CD14-positive monocyte (primary cell): Measurements from ENCODE around the gene ADAM30. TPM values are rescaled to one million over a fixed set of nuclear protein-coding genes. Genes with fewer than 3 reads are reported as not detected.

Experiments
- DNase-seq, 3 donors: peaks; one replicate each; pipeline ENCODE4 v3.0.0-alpha.2; 2011 to 2022
- H2AFZ ChIP-seq: 2 replicates; pipeline ENCODE4 v1.6.0; 2012; ENCODE audit warnings: mild to moderate bottlenecking, low read depth, low read length, inconsistent platforms; ENCODE audit not compliant: insufficient read depth, poor library complexity, severe bottlenecking
- H3K27ac ChIP-seq, 2 donors: 1 replicate in 1 of 2; 2 replicates in 1 of 2; pipeline ENCODE4 v1.5.1; 2012 to 2013; ENCODE audit warnings: low read length in 2 of 2, control low read depth in 1 of 2, inconsistent platforms in 1 of 2, low read depth in 1 of 2, mild to moderate bottlenecking in 1 of 2
- H3K27me3 ChIP-seq, 2 donors: one replicate each; pipeline versions ENCODE4 v1.6.0 to v1.6.1; 2011 to 2013; ENCODE audit warnings: low read length in 2 of 2; ENCODE audit not compliant: control insufficient read depth in 2 of 2, insufficient read depth in 2 of 2
- H3K36me3 ChIP-seq, 2 donors: replicated peaks in 1 of 2; 1 replicate in 1 of 2; 2 replicates in 1 of 2; pipeline versions ENCODE4 v1.5.1 to v1.6.1; 2012 to 2013; ENCODE audit warnings: low read length in 2 of 2, control low read depth in 1 of 2, inconsistent platforms in 1 of 2, mild to moderate bottlenecking in 1 of 2; ENCODE audit not compliant: insufficient read depth in 2 of 2, control insufficient read depth in 1 of 2
- H3K4me1 ChIP-seq, 2 donors: 1 replicate in 1 of 2; 2 replicates in 1 of 2; pipeline versions ENCODE4 v1.5.1 to v1.6.1; 2012 to 2013; ENCODE audit warnings: low read length in 2 of 2, control low read depth in 1 of 2, inconsistent platforms in 1 of 2, mild to moderate bottlenecking in 1 of 2, moderate library complexity in 1 of 2; ENCODE audit not compliant: insufficient read depth in 2 of 2, control insufficient read depth in 1 of 2
- H3K4me2 ChIP-seq: replicated peaks from 2 replicates; pipeline ENCODE3; 2012; ENCODE audit warnings: low read length, moderate library complexity, mild to moderate bottlenecking; ENCODE audit not compliant: poor library complexity, severe bottlenecking; ENCODE audit errors: extremely low read depth
- H3K4me3 ChIP-seq, 3 experiments: fragments of 200-600 bp in 1 of 3; sonication (generic) in 1 of 3; replicated peaks in 1 of 3; 1 replicate in 2 of 3; 2 replicates in 1 of 3; pipeline ENCODE4 v1.5.1; 2011 to 2013; ENCODE audit warnings: low read length in 3 of 3, mild to moderate bottlenecking in 3 of 3, control low read depth in 2 of 3, low read depth in 2 of 3, inconsistent platforms in 1 of 3, moderate library complexity in 1 of 3
- H3K79me2 ChIP-seq: 2 replicates; pipeline ENCODE4 v1.6.0; 2012; ENCODE audit warnings: mild to moderate bottlenecking, control low read depth, inconsistent platforms, low read length, moderate library complexity; ENCODE audit not compliant: insufficient read depth
- H3K9ac ChIP-seq: 2 replicates; pipeline ENCODE4 v1.6.0; 2017; ENCODE audit warnings: low read length, mild to moderate bottlenecking; ENCODE audit not compliant: insufficient read depth, poor library complexity, severe bottlenecking
- H3K9me3 ChIP-seq, 2 donors: replicated peaks in 1 of 2; 1 replicate in 1 of 2; 2 replicates in 1 of 2; pipeline versions ENCODE4 v1.5.1 to v1.6.1; 2012 to 2013; ENCODE audit warnings: low read length in 2 of 2, control low read depth in 1 of 2; ENCODE audit not compliant: control insufficient read depth in 1 of 2, insufficient read depth in 1 of 2
- H4K20me1 ChIP-seq: 2 replicates; pipeline ENCODE4 v1.6.0; 2012; ENCODE audit warnings: mild to moderate bottlenecking, low read length, control low read depth, moderate library complexity; ENCODE audit not compliant: insufficient read depth
- H3K27ac Mint-ChIP-seq, 7 donors: one replicate each; pipeline ENCODE4 v1.8.0; 2020; ENCODE audit warnings: mild to moderate bottlenecking in 7 of 7, mixed read lengths in 7 of 7, moderate library complexity in 6 of 7, inconsistent platforms in 2 of 7
- H3K27me3 Mint-ChIP-seq, 3 donors: one replicate each; pipeline ENCODE4 v1.8.0; 2021 to 2022; ENCODE audit warnings: low read depth in 3 of 3, mild to moderate bottlenecking in 3 of 3, mixed read lengths in 3 of 3, moderate library complexity in 3 of 3, inconsistent platforms in 1 of 3
- H3K36me3 Mint-ChIP-seq, 2 donors: one replicate each; pipeline ENCODE4 v1.8.0; 2020; ENCODE audit warnings: mixed read lengths in 2 of 2, inconsistent platforms in 1 of 2, mild to moderate bottlenecking in 1 of 2
- H3K4me1 Mint-ChIP-seq: one replicate; pipeline ENCODE4 v1.8.0; 2020; ENCODE audit warnings: mild to moderate bottlenecking, mixed read lengths
- H3K4me3 Mint-ChIP-seq, 2 donors: one replicate each; pipeline ENCODE4 v1.8.0; 2020; ENCODE audit warnings: mild to moderate bottlenecking in 2 of 2, mixed read lengths in 2 of 2, moderate library complexity in 1 of 2
- H3K9me3 Mint-ChIP-seq, 7 donors: one replicate each; pipeline ENCODE4 v1.8.0; 2020 to 2022; ENCODE audit warnings: mixed read lengths in 7 of 7, mild to moderate bottlenecking in 6 of 7, moderate library complexity in 6 of 7, inconsistent platforms in 2 of 7
- CTCF ChIP-seq: fragments of 200-600 bp; IDR thresholded peaks from one replicate; pipeline ENCODE4 v1.8.0; 2022; ENCODE audit warnings: antibody characterized with exemption, mild to moderate bottlenecking
- WGBS: methylation state at CpG from one replicate; pipeline ENCODE4 v1.1.5; 2013; ENCODE audit warnings: missing lambda C conversion rate; ENCODE audit not compliant: insufficient coverage; 5-methylcytosine and 5-hydroxymethylcytosine counted together
- intact Hi-C, 2 donors: fragments of 100-400 bp; cut with micrococcal nuclease; formaldehyde crosslinking; loops; one replicate each; pipeline versions ENCODE4 v1.15.0 to v1.15.1; 2023
- polyA plus RNA-seq, 3 donors: library from polyadenylated mRNA; depleted of rRNA in 1 of 3; unstranded in 2 of 3; stranded (reverse) in 1 of 3; fragments of 300-500 nt in 2 of 3; fragments of >200 nt in 1 of 3; fragmentation: Illumina TruSeq in 2 of 3; gene quantifications; 1 replicate in 2 of 3; 2 replicates in 1 of 3; pipeline ENCODE4 v1.2.3, GENCODE V29; 2012 to 2021

Gene ADAM30
- polyA plus RNA-seq, 3 donors: not detected

GRCh38 chr1:119929643-119930315, 33.5 kb upstream of the ADAM30 start:
- Histone ChIP-seq H3K4me3 (no peak overlapping the region), H3K36me3 (peaks cover 88 to 94% of the 10 kb centered on the region in 2 donors), H3K4me1 (no peaks in the 10 kb centered on the region), H3K9me3 (peaks cover 7 to 13% of the 10 kb centered on the region in 2 donors), H4K20me1 (peaks cover 97% of the 10 kb centered on the region), H3K9ac (no peak overlapping the region), H3K27me3 (no peaks in the 10 kb centered on the region), H2AFZ (no peak overlapping the region), H3K27ac (no peak overlapping the region), H3K4me2 (no peak overlapping the region), H3K79me2 (no peaks in the 10 kb centered on the region)
- no peak overlapping the region for H3K4me3 Mint-ChIP-seq
- peaks cover 88 to 96% of the 10 kb centered on the region in 2 donors for H3K36me3 Mint-ChIP-seq
- intact Hi-C loops: no loop called here
- DNase-seq: no peak
- peaks cover 0 to 17% (median 11%) of the 10 kb centered on the region in 7 donors for H3K9me3 Mint-ChIP-seq
- no peaks in the 10 kb centered on the region for H3K4me1 Mint-ChIP-seq
- WGBS: 100% methylated on average over 1 of the region's 1 CpG
- no peak for TF ChIP-seq CTCF
- H3K27me3 Mint-ChIP-seq: no peaks in the 10 kb centered on the region
- H3K27ac Mint-ChIP-seq: no peak overlapping the region

GRCh38 chr1:119926553-119926952, 30.2 kb upstream of the ADAM30 start:
- H4K20me1 ChIP-seq: peaks cover 99% of the 10 kb centered on the region
- no peak overlapping the region for H2AFZ ChIP-seq
- Mint-ChIP-seq H3K36me3 (peaks cover 93 to 98% of the 10 kb centered on the region in 2 donors), H3K4me3 (no peak overlapping the region), H3K9me3 (no peaks in the 10 kb centered on the region), H3K27me3 (no peaks in the 10 kb centered on the region), H3K27ac (no peak overlapping the region), H3K4me1 (no peaks in the 10 kb centered on the region)
- intact Hi-C loops: no loop called here
- H3K9ac ChIP-seq: no peak overlapping the region
- TF ChIP-seq CTCF: no peak
- no peaks in the 10 kb centered on the region for H3K27me3 ChIP-seq
- no peak overlapping the region for H3K4me2 ChIP-seq
- peaks cover 94 to 97% of the 10 kb centered on the region in 2 donors for H3K36me3 ChIP-seq
- no peaks in the 10 kb centered on the region for H3K4me1 ChIP-seq
- WGBS: 93% methylated on average over 3 of the region's 3 CpGs
- H3K27ac ChIP-seq: no peak overlapping the region
- H3K79me2 ChIP-seq: no peaks in the 10 kb centered on the region
- no peak for DNase-seq
- no peak overlapping the region for H3K4me3 ChIP-seq
- H3K9me3 ChIP-seq: no peaks in the 10 kb centered on the region
